DND-41 (cell line): ENCODE data around the gene MAP4K3.
A peak's percentile ranks its signal among the peaks of the same experiment; 100 is the strongest.

ENCODE experiments used
- ATAC-seq: fragments of 200-7000 bp; cut with Tn5 transposase; 3 replicates; pipeline ENCODE4 v1.9.1; 2021; ENCODE audit warnings: low read depth; ENCODE audit not compliant: insufficient read depth
- DNase-seq: peaks from one replicate; pipeline ENCODE4 v3.0.0-alpha.2; 2020
- H2AFZ ChIP-seq: 2 replicates; pipeline ENCODE4 v1.6.0; 2012; ENCODE audit warnings: low read depth, low read length
- H3K27ac ChIP-seq: 2 replicates; pipeline ENCODE4 v1.5.1; 2012; ENCODE audit warnings: low read length, inconsistent platforms
- H3K27me3 ChIP-seq: fragments of 200-600 bp; sonication (generic); 2 replicates; pipeline ENCODE4 v1.6.0; 2012; ENCODE audit warnings: low read length, mild to moderate bottlenecking, inconsistent platforms; ENCODE audit not compliant: insufficient read depth, poor library complexity
- H3K36me3 ChIP-seq: 2 replicates; pipeline ENCODE4 v1.5.1; 2012; ENCODE audit warnings: low read length, inconsistent platforms; ENCODE audit not compliant: insufficient read depth
- H3K4me1 ChIP-seq: 2 replicates; pipeline ENCODE4 v1.5.1; 2012; ENCODE audit warnings: mild to moderate bottlenecking, low read length; ENCODE audit not compliant: insufficient read depth
- H3K4me2 ChIP-seq: 2 replicates; pipeline ENCODE4 v1.6.0; 2012; ENCODE audit warnings: mild to moderate bottlenecking, moderate library complexity, low read length, inconsistent platforms; ENCODE audit not compliant: insufficient read depth
- H3K4me3 ChIP-seq, 2 experiments: fragments of 200-600 bp in 1 of 2; shearing (Covaris generic) in 1 of 2; 2 replicates each; pipeline ENCODE4 v1.5.1; 2012 to 2016; ENCODE audit warnings: inconsistent platforms in 2 of 2, low read length in 2 of 2, mild to moderate bottlenecking in 2 of 2, low read depth in 1 of 2, moderate library complexity in 1 of 2
- H3K79me2 ChIP-seq: 2 replicates; pipeline ENCODE4 v1.6.0; 2012; ENCODE audit warnings: low read length, inconsistent platforms; ENCODE audit not compliant: insufficient read depth
- H3K9ac ChIP-seq: 2 replicates; pipeline ENCODE4 v1.6.0; 2012; ENCODE audit warnings: low read depth, mild to moderate bottlenecking, inconsistent platforms, low read length, moderate library complexity
- H3K9me3 ChIP-seq: 2 replicates; pipeline ENCODE4 v1.5.1; 2012; ENCODE audit warnings: low read length, moderate library complexity, mild to moderate bottlenecking, inconsistent platforms; ENCODE audit not compliant: insufficient read depth, severe bottlenecking
- H4K20me1 ChIP-seq: 2 replicates; pipeline ENCODE4 v1.6.0; 2012; ENCODE audit warnings: low read length; ENCODE audit not compliant: insufficient read depth
- EZH2 ChIP-seq: IDR thresholded peaks from 3 replicates; pipeline ENCODE4 v1.6.1; 2012; ENCODE audit warnings: borderline replicate concordance, low read depth, mild to moderate bottlenecking, moderate library complexity, low read length, inconsistent platforms; ENCODE audit not compliant: severe bottlenecking
- TF ChIP-seq, protein P1 (sequence below): IDR thresholded peaks from 2 replicates; pipeline ENCODE4 v1.5.1; 2012; ENCODE audit warnings: borderline replicate concordance, low read length, moderate library complexity, mild to moderate bottlenecking; ENCODE audit not compliant: poor library complexity, severe bottlenecking; ENCODE audit errors: extremely low read depth

The MAP4K3 gene

DNA sequence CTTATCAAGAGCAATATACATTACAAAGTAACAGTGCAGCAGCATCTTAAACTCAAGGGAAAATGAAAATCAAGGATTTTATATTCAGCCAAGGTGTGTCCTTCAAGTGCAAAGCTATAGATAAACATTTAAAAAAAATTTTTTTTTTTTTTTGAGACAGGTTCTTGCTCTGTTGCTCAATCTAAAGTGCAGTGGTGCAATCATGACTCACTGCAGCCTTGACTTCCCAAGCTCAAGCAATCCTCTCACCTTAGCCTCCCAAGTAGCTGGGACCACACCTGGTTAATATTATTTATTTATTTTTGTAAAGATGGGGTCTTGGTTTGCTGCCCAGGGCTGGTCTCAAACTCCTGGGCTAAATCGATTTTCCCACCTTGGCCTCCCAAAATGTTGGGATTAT lies 202.3 kb downstream of the MAP4K3 start:
- ATAC-seq = no peak
- no peak for DNase-seq
- peaks cover 6% of the 10 kb centered on the region for H3K9me3 ChIP-seq
- H3K36me3 ChIP-seq = no peaks in the 10 kb centered on the region
- no peaks in the 10 kb centered on the region for H3K79me2 ChIP-seq
- TF ChIP-seq, protein P1, sequence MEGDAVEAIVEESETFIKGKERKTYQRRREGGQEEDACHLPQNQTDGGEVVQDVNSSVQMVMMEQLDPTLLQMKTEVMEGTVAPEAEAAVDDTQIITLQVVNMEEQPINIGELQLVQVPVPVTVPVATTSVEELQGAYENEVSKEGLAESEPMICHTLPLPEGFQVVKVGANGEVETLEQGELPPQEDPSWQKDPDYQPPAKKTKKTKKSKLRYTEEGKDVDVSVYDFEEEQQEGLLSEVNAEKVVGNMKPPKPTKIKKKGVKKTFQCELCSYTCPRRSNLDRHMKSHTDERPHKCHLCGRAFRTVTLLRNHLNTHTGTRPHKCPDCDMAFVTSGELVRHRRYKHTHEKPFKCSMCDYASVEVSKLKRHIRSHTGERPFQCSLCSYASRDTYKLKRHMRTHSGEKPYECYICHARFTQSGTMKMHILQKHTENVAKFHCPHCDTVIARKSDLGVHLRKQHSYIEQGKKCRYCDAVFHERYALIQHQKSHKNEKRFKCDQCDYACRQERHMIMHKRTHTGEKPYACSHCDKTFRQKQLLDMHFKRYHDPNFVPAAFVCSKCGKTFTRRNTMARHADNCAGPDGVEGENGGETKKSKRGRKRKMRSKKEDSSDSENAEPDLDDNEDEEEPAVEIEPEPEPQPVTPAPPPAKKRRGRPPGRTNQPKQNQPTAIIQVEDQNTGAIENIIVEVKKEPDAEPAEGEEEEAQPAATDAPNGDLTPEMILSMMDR = no peak
- no peaks in the 10 kb centered on the region for H4K20me1 ChIP-seq
- H3K9ac ChIP-seq = no peak overlapping the region
- H2AFZ ChIP-seq = no peak overlapping the region
- H3K27me3 ChIP-seq = no peaks in the 10 kb centered on the region
- no peak overlapping the region for H3K4me3 ChIP-seq
- H3K4me2 ChIP-seq = no peak overlapping the region
- H3K27ac ChIP-seq = no peak overlapping the region
- no peaks in the 10 kb centered on the region for H3K4me1 ChIP-seq

DNA sequence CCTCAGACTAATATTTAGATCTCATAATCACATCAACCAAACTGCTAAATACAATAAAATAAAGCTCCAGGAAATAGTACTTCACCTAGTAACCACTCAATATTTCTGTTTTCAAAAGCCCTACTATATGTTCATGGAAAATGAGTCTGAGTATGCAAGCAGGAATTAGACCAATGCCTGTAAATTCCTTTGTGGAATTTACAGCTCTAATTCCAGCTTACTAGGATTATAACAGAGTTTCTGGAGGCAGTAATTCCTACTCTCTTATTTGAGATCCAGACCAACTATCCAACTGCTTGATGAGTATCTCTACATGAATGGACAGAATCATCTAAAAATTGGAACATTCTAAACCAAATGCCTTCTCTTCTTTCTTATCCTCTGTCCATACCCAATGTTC lies 204.9 kb downstream of the MAP4K3 start:
- Histone ChIP-seq H3K9me3 (peaks cover 6% of the 10 kb centered on the region), H3K4me3 (no peak overlapping the region), H2AFZ (no peak overlapping the region), H3K79me2 (no peaks in the 10 kb centered on the region), H4K20me1 (no peaks in the 10 kb centered on the region), H3K27ac (no peak overlapping the region), H3K4me2 (no peak overlapping the region), H3K9ac (no peak overlapping the region), H3K36me3 (no peaks in the 10 kb centered on the region), H3K4me1 (peaks cover 8% of the 10 kb centered on the region), H3K27me3 (no peaks in the 10 kb centered on the region)
- DNase-seq (no peak), ATAC-seq (no peak)
- TF ChIP-seq EZH2 = no peak
- TF ChIP-seq, protein P1 = no peak

DNA sequence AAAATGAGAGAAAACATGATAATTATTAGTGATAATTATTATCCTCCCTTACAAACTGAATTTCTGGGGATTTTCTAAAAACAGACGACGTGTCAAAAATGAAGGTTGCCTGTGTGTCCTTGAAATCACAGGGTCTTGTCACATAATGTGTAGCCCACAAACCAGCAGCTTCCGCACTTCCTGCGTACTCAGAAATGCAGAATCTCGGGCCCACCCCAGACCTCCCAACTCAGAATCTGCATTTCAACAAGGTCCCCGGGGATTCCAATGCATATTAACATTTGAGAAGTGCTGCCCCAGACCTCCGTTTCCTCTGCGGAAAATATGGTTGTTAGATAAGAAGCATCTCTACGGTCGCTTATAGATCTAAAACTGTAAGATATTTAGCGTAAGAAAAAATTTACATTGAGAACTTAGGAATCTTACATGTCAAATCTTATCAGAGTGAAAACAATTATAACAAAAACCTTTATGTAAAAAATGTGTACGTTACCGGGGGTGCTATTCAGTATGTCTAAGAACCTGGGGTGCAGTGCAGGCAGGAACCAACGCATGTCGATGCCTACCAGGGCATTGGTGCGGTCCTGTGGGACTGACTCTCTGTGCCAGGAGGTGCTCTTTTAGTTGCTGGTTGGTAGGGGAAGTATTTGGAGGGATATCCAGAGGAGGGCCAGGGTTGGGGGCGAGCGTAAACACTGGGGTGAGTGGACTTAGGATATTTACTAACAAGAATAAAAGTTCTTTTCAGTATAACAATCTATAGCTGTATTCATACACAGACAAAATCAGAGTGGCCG lies 208.5 kb downstream of the MAP4K3 start:
- Histone ChIP-seq H3K4me2 (peak overlapping the region; percentile 28; the same call in 1 of the 2 replicates), H3K27ac (no peak overlapping the region), H3K36me3 (no peaks in the 10 kb centered on the region), H3K27me3 (no peaks in the 10 kb centered on the region), H3K79me2 (no peaks in the 10 kb centered on the region), H3K4me3 (no peak overlapping the region), H2AFZ (no peak overlapping the region), H4K20me1 (no peaks in the 10 kb centered on the region), H3K9ac (no peak overlapping the region), H3K4me1 (peaks cover 8% of the 10 kb centered on the region), H3K9me3 (no peaks in the 10 kb centered on the region)
- TF ChIP-seq, protein P1 = no peak
- TF ChIP-seq EZH2 = no peak
- DNase-seq = no peak
- peak; percentile 15; the same call in 1 of the 3 replicates for ATAC-seq
